ENCODE measurements around the gene WDR38. TPM values are rescaled to one million over a fixed set of nuclear protein-coding genes. Genes with fewer than 3 reads are reported as not detected.

The WDR38 gene
- total and polyA plus RNA-seq, 9 of the 15 experiments (the other 6 are each of a cell fraction or from before 2014, with no cell fraction given) = not detected

DNA sequence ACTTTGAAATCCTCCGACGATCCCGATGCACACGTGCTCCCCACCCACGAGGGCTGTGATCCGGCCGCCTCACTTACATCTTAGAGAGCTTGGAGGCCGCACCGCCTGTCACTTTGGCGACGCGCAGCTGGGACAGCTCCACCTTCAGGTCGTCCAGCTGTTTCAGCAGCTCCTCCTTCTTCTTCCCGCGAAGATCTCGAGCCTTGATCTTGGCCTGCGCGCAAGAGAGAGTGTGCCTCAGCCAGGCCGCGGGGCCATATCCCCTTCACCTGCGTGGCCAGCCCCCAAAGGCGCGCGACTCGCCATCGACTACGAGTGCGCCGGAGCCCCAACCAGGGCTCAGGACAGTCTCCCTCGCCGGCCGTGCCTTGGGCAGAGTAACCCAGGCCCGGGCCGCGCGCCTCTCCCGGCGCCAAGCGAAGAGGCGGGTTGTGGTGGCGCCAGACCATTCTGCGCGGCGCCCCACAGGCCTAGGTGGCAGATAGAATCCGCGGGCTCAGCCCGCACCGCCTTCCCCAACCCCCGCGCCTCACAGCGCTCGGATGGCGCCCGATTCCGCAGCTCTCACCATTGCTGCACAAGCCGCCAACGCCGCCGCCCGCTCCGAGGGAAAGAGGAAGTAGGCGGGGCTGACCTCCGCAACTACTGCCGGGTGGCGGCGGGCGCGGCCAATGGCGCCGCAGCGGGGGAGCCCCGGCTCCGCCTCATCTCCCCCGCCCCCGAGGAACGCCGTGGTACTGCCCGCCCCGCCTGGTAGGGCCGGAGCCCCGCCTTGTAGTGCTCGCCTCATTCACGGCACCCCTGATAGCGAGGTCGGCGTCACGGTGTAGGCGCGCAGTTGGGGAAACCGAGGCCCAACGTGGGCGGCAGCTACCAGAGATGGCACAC is 8.3 kb downstream of the WDR38 start, which contains the start of the genes ARPC5L and RPL35 (continued):
- TF ChIP-seq ETV6 (IDR thresholded peaks at IDR 0.05; ENCODE audit: borderline replicate concordance in 1 of 2, low read depth in 2 of 2, low read length in 1 of 2) (no peak; a peak in 1 of 4 replicates), ETV6 (CRISPR knock-in tag; IDR thresholded peaks at IDR 0.05; ENCODE audit: borderline replicate concordance) (peak; percentile 27; the same call in 1 of the 2 replicates), FOXK2 (conservative IDR thresholded peaks at IDR 0.05 in 1 of 2, IDR thresholded peaks at IDR 0.05 in 1 of 2; ENCODE audit: low read depth in 2 of 2) (peak; percentile 44 to 99; a peak in 2 of 4 replicates), FOXM1 (IDR thresholded peaks at IDR 0.05; ENCODE audit: low read depth) (no peak), FOXM1 (CRISPR knock-in tag; IDR thresholded peaks at IDR 0.05; ENCODE audit: low read depth) (peak; percentile 81; the same call in 1 of the 2 replicates), PHF20 (IDR thresholded peaks at IDR 0.05; ENCODE audit: partially characterized antibody) (peak; percentile 91), MTA2 (IDR thresholded peaks at IDR 0.05; ENCODE audit: low read depth) (peak; percentile 80), NEUROD1 (IDR thresholded peaks at IDR 0.05; ENCODE audit: borderline replicate concordance, low read depth, low read length, partially characterized antibody) (peak; percentile 62), CBX1 (IDR thresholded peaks at IDR 0.05; ENCODE audit: low read depth) (peak; percentile 82; the same call in 1 of the 2 replicates), HMGN3 (IDR thresholded peaks at IDR 0.05; ENCODE audit: borderline replicate concordance, extremely low read depth, insufficient read length, low read depth, low read length) (peak; percentile 94), ZNF717 (CRISPR knock-in tag; IDR thresholded peaks at IDR 0.05) (no peak), NFE2L1 (tag; IDR thresholded peaks at IDR 0.05; ENCODE audit: borderline replicate concordance, low read depth) (no peak), GTF2E2 (tag; IDR thresholded peaks at IDR 0.05) (peak; percentile 94), CREB1 (IDR thresholded peaks at IDR 0.05) (peak; percentile 69), CREB1 (CRISPR knock-in tag; IDR thresholded peaks at IDR 0.05) (peak; percentile 79), TCF7L2 (IDR thresholded peaks at IDR 0.05; ENCODE audit: low read depth, low read length) (peak; percentile 95), NRF1 (conservative IDR thresholded peaks at IDR 0.05 in 1 of 2, IDR thresholded peaks at IDR 0.05 in 1 of 2) (peak in 1 of 2 experiments; percentile 41; a peak in 2 of 4 replicates), RBM34 (IDR thresholded peaks at IDR 0.05; ENCODE audit: borderline replicate concordance, insufficient read depth, low read length) (0 out of 2 replicates have a peak, but pooled peaks have one; percentile 85), RCOR1 (IDR thresholded peaks at IDR 0.05; ENCODE audit: borderline replicate concordance in 1 of 2, low read depth in 2 of 2, low read length in 2 of 2) (no peak)
- TF ChIP-seq, protein P1, sequence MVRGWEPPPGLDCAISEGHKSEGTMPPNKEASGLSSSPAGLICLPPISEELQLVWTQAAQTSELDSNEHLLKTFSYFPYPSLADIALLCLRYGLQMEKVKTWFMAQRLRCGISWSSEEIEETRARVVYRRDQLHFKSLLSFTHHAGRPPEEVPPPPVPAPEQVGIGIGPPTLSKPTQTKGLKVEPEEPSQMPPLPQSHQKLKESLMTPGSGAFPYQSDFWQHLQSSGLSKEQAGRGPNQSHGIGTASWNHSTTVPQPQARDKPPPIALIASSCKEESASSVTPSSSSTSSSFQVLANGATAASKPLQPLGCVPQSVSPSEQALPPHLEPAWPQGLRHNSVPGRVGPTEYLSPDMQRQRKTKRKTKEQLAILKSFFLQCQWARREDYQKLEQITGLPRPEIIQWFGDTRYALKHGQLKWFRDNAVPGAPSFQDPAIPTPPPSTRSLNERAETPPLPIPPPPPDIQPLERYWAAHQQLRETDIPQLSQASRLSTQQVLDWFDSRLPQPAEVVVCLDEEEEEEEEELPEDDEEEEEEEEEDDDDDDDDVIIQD (CRISPR knock-in tag; IDR thresholded peaks at IDR 0.05) = no peak
- TF ChIP-seq, protein P2, sequence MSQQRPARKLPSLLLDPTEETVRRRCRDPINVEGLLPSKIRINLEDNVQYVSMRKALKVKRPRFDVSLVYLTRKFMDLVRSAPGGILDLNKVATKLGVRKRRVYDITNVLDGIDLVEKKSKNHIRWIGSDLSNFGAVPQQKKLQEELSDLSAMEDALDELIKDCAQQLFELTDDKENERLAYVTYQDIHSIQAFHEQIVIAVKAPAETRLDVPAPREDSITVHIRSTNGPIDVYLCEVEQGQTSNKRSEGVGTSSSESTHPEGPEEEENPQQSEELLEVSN (IDR thresholded peaks at IDR 0.05; ENCODE audit: borderline replicate concordance in 1 of 2, extremely low read depth in 1 of 2, insufficient read depth in 1 of 2, insufficient read length in 1 of 2, low read depth in 1 of 2, low read length in 1 of 2, poor library complexity in 1 of 2, severe bottlenecking in 1 of 2) = peak; percentile 33 to 53
- TF ChIP-seq, protein P3, sequence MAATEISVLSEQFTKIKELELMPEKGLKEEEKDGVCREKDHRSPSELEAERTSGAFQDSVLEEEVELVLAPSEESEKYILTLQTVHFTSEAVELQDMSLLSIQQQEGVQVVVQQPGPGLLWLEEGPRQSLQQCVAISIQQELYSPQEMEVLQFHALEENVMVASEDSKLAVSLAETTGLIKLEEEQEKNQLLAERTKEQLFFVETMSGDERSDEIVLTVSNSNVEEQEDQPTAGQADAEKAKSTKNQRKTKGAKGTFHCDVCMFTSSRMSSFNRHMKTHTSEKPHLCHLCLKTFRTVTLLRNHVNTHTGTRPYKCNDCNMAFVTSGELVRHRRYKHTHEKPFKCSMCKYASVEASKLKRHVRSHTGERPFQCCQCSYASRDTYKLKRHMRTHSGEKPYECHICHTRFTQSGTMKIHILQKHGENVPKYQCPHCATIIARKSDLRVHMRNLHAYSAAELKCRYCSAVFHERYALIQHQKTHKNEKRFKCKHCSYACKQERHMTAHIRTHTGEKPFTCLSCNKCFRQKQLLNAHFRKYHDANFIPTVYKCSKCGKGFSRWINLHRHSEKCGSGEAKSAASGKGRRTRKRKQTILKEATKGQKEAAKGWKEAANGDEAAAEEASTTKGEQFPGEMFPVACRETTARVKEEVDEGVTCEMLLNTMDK (IDR thresholded peaks at IDR 0.05; ENCODE audit: borderline replicate concordance, insufficient read depth, low read depth, low read length, poor library complexity, severe bottlenecking) = no peak

Measured in K562 (cell line).